Measurements from ENCODE around the gene PKN2. TPM values are rescaled to one million over a fixed set of nuclear protein-coding genes. Genes with fewer than 3 reads are reported as not detected.

PKN2 gene
- total RNA-seq, 6 experiments from 2014 or later = 32.4 to 43.6 (median 35.7) TPM

DNA sequence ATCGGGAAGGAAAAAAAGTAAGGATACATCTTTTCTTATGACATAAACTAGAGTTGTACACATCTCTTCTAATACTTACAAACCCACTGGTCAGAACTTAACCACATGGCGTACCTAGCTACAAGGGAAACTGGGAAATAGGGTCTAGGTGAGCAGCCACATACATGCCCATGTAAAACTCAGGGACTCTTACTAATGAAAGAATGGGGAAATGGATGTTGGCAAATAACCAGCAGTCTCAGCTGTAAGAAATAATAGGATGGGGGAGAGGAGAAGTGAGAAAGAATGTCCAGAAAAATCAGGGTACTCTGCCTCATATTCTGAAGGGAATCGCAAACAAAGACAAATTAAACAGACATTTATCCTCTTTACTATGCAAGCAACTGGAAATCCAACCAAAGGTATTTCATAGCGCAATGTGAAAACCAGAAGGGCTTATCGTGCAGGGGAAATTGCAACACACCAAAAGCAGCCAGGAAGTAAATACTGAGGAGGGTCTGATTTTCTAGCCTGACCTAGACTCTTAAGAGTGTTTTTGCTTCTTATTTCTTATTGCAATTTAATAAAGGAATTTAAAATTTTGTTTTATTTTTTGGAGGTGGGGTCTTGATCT is 189.8 kb downstream of the PKN2 start:
- Mint-ChIP-seq H3K36me3 (ENCODE audit: low read depth) (no peaks in the 10 kb centered on the region; the same call in 1 of the 2 replicates), H3K27me3 (ENCODE audit: insufficient read depth) (peaks cover 2% of the 10 kb centered on the region; the same call in 1 of the 2 replicates), H3K27ac (no peak overlapping the region), H3K4me1 (ENCODE audit: low read depth) (peaks cover 15% of the 10 kb centered on the region), H3K9me3 (no peaks in the 10 kb centered on the region), H3K4me3 (no peak overlapping the region)
- TF ChIP-seq, protein P1, sequence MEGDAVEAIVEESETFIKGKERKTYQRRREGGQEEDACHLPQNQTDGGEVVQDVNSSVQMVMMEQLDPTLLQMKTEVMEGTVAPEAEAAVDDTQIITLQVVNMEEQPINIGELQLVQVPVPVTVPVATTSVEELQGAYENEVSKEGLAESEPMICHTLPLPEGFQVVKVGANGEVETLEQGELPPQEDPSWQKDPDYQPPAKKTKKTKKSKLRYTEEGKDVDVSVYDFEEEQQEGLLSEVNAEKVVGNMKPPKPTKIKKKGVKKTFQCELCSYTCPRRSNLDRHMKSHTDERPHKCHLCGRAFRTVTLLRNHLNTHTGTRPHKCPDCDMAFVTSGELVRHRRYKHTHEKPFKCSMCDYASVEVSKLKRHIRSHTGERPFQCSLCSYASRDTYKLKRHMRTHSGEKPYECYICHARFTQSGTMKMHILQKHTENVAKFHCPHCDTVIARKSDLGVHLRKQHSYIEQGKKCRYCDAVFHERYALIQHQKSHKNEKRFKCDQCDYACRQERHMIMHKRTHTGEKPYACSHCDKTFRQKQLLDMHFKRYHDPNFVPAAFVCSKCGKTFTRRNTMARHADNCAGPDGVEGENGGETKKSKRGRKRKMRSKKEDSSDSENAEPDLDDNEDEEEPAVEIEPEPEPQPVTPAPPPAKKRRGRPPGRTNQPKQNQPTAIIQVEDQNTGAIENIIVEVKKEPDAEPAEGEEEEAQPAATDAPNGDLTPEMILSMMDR (IDR thresholded peaks at IDR 0.05) = no peak
- DNase-seq = no peak

DNA sequence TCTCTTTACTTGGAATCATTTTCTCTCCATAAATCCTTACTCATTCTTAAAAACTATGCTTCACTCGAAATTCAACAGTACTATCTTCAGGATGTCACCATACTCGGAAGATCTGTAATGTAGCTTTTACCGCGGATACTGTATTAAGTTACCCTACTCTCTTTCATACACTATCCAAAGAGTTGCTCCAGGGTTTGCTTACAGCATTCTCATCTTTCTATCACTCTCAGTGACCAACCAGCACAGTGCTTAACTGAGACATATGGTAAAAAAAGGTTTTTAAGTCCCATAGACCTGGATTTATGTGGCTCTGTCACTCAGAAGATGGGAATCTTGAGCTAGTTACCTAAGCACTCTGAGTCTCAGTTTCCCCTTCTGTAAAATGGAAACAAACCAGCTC is 191.5 kb downstream of the PKN2 start:
- TF ChIP-seq, protein P1 (IDR thresholded peaks at IDR 0.05) = no peak
- H3K4me3 Mint-ChIP-seq = no peak overlapping the region
- no peaks in the 10 kb centered on the region for H3K9me3 Mint-ChIP-seq
- H3K4me1 Mint-ChIP-seq (ENCODE audit: low read depth) = peaks cover 19% of the 10 kb centered on the region
- DNase-seq = no peak
- H3K27ac Mint-ChIP-seq = no peak overlapping the region; the same call in 1 of the 2 replicates
- peaks cover 2% of the 10 kb centered on the region; the same call in 1 of the 2 replicates for H3K27me3 Mint-ChIP-seq (ENCODE audit: insufficient read depth)
- H3K36me3 Mint-ChIP-seq (ENCODE audit: low read depth) = no peaks in the 10 kb centered on the region; the same call in 1 of the 2 replicates

DNA sequence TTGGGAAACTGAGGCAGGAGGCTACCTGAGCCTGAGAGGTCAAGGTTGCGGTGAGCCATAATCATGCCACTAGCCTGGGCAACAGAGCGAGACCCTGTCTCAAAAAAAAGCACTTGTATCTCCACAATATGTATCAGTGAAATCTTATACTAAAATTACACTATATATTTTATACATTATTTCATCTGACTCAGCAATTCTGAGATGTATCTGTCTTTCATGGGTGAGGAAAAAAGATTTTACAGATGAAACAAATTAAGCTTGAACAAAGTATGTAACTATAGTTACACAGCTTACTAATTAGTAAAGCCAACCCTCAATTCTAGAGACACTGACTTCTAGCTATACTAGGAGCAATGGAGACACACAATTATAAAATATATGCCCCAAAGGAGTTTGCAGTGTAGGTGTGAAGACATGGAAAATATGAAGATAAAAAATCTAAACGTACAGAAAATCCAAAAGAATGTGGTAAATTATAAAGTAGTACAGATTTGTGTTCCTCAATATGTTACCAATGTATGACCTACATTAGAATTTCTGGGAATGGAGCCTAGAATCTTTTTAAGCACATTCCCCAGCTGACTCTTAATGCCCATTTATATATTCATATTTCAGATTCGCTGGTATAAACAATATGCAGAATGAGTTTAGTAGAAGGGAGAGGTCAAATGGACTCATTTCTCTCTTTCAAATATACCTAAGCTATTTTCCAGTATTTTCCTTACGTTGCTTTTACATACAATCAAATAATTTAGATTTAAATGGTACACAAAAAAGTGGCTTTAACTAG is 192.7 kb downstream of the PKN2 start:
- H3K4me3 Mint-ChIP-seq = no peak overlapping the region
- no peak for DNase-seq
- H3K9me3 Mint-ChIP-seq = no peaks in the 10 kb centered on the region
- 0 out of 2 replicates have a peak overlapping the region, but pooled peaks have one; percentile 86 for H3K27ac Mint-ChIP-seq
- H3K36me3 Mint-ChIP-seq (ENCODE audit: low read depth) = peaks cover 4% of the 10 kb centered on the region; the same call in 1 of the 2 replicates
- TF ChIP-seq, protein P1 (IDR thresholded peaks at IDR 0.05) = no peak
- H3K4me1 Mint-ChIP-seq (ENCODE audit: low read depth) = peaks cover 19% of the 10 kb centered on the region
- H3K27me3 Mint-ChIP-seq (ENCODE audit: insufficient read depth) = peaks cover 2% of the 10 kb centered on the region; the same call in 1 of the 2 replicates

DNA sequence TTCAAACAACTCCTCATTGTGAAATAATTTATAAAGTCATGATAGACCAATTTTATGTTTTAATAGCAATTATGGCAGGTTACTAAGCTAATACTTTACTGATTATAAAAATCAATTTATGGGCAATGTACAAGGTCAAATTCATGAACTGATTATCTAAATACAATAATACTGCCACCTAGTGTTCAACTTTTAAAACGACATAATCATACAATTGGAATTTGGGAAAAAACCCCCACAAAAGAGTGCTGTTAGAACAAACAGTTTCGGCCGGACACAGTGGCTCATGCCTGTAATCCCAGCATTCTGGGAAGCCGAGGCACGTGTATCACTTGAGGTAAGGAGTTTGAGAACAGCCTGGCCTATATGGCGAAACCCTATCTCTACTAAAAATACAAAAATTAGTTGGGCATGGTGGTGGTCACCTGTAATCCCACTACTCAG is 193.3 kb downstream of the PKN2 start:
- Mint-ChIP-seq H3K27me3 (ENCODE audit: insufficient read depth) (peaks cover 2% of the 10 kb centered on the region; the same call in 1 of the 2 replicates), H3K4me1 (ENCODE audit: low read depth) (peaks cover 24% of the 10 kb centered on the region), H3K27ac (peak overlapping the region; percentile 86), H3K4me3 (no peak overlapping the region), H3K9me3 (no peaks in the 10 kb centered on the region), H3K36me3 (ENCODE audit: low read depth) (peaks cover 10% of the 10 kb centered on the region; the same call in 1 of the 2 replicates)
- TF ChIP-seq, protein P1 (IDR thresholded peaks at IDR 0.05) = peak; percentile 90
- peak; percentile 28 for DNase-seq

DNA sequence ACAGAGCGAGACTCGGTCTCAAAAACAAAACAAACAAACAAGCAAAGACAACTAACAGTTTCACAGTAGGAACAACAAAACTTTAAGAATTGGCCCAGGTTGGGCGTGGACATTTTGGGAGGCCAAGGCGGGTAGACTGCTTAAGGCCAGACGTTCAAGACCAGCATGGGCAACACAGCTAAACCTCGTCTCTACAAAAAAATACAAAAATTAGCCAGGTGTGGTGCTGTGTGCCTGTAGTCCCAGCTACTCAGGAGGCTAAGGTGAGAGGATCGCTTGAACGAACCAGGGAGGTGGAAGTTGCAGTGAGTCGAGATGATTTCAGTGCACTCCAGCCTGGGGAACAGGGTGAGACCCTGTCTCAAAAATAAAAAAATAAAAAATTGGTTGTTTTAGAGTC is 193.8 kb downstream of the PKN2 start:
- H3K27me3 Mint-ChIP-seq (ENCODE audit: insufficient read depth) = peaks cover 2% of the 10 kb centered on the region; the same call in 1 of the 2 replicates
- no peak for DNase-seq
- peaks cover 10% of the 10 kb centered on the region; the same call in 1 of the 2 replicates for H3K36me3 Mint-ChIP-seq (ENCODE audit: low read depth)
- TF ChIP-seq, protein P1 (IDR thresholded peaks at IDR 0.05) = no peak
- H3K4me1 Mint-ChIP-seq (ENCODE audit: low read depth) = peaks cover 29% of the 10 kb centered on the region
- H3K27ac Mint-ChIP-seq = peak overlapping the region; percentile 86
- no peaks in the 10 kb centered on the region for H3K9me3 Mint-ChIP-seq
- no peak overlapping the region for H3K4me3 Mint-ChIP-seq

Data from HFFc6 (cell line).